Frontal cortex (tissue), 4 donors: ENCODE measurements around the gene TMEM212. TPM values are rescaled to one million over a fixed set of nuclear protein-coding genes. Genes with fewer than 3 reads are reported as not detected.
A peak's percentile ranks its signal among the peaks of the same experiment; 100 is the strongest.

Source experiments
- DNase-seq, 2 donors: peaks; one replicate each; pipeline ENCODE4 v3.0.0; 2012; ENCODE audit warnings: low spot score in 2 of 2
- FAIRE-seq: peaks from 2 replicates; lab custom pipeline; 2012; peaks lifted over from hg19 to GRCh38; lab: Jason Lieb, UNC
- total RNA-seq: library from RNA; depleted of rRNA; stranded (reverse); fragments of >200 nt; gene quantifications from one replicate; pipeline ENCODE4 v1.2.3, GENCODE V29; 2014
- donor health status: control.
- donor health status: control.
- donor health status: control.

Gene TMEM212
- not detected for total RNA-seq

DNA sequence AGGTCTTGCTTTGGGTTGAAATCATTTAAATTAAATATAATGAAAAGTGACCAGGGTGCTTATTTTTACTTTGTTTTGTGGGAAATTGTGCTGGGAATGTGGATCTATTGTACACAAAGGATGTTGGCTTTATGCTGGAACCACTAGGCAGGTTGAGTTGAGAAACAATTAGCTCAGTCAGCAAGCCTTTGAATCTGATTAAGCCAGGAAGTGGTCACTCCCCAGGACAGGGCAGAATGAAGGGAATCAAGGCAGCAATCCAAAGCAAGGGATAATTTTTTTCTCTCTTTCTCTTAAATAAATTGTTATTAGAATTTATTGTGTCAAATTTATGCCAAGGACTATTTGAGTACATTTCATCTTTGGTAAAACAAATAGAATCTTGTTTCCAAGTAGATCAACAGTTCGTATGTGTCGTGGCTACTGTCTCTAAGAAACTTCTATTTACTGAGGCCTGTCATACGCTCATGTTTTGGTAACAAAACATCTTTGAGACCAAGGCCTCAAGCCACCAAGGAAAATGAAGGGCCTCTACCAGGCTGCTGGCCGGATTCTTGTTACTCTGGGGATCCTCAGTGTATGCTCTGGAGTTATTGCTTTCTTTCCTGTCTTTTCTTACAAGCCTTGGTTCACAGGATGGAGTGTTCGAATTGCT, at the start of gene TMEM212:
TMEM212 (plus strand) TSS at position 486 of the 655 bp plus-strand sequence; CDS start at position 521, 35 bp downstream.
- no peak for DNase-seq
- FAIRE-seq, result no peak

DNA sequence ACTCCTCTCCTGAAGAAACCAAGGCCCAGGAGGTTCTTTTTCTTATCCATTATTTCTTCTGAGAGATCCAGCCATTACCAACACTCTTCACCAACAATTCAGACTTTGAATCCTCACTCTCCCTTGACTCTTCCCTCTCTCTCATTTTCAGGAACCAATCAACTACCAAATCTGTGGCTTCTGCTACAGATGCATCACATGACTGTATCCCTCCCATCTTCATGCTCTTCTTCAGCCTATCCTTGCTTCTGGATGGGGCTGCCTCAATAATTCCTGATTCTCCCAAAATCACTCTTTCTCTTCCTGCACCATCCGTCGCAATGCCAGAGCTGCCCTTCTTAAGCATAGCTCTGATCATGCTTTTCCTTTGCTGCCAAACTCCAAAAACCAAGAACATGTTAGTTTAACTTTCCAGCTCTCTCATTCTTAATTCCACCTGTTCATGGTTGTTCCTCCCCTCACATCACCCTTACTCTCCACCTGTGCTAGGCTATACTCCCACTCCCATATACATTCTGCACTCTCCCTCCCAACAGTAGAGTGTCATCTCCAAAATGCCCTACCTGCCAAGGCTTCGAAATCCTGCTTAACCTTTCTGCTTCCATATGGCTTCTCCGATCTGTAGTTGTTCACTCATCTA, 46.4 kb upstream of the TMEM212 start:
- no peak for FAIRE-seq
- DNase-seq, result no peak

DNA sequence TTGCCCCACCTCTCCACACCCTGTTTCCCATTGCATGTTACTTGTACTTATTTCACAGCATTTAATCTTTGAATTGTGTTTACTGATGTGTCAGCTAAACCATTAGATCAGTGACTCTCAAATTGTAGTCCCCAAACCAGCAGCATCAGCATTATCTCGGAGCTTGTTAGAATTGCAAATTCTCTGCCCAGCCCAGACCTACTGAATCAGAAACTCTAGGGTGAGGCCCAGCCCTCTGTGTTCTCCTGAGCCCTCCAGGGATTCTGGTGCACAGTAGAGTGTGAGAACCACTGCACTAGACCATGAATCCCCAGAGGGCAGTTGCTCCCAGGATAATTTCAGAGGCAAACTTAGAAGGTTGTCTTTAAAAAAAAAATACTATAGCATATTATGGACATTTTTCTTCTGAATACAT, 45.9 kb upstream of the TMEM212 start:
- DNase-seq (no peak), FAIRE-seq (no peak)

DNA sequence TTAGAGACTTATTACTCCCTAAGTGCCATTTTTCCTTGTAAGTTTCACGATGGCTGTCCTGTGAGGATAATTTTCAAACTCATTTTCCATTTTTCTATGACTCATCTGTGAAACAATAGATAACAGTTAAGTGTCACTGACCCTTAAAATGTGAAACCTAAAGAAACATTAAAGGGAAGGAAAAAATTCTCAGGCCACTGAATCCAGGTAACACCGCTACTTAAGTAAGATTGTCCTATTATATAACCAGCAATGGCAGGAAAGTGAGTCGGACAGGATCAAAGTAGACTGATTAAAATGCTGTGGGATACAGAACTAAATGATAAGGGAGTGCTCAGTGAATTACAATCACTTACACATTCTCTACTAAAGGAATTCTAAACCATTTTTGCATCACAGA, 45.3 kb upstream of the TMEM212 start:
- DNase-seq (no peak), FAIRE-seq (no peak)

DNA sequence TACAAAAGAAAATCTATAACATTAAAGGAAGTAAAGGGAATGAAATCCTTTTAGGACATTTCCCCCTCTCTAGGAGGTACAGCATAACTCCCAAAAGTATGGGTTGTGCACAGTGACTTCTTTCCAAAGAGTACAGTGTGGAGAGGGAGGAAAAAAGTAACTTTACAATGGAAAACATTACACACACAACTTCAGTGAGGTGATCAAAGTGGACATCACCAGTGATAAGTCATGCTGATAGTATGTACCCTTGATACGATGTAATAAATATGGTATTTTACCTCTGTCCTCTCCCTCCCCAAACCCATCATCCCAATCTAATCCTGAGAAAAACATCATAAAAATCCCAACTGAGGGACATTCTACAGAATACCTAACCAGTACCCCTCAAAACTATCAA, 43.6 kb upstream of the TMEM212 start:
- no peak for FAIRE-seq
- DNase-seq, result no peak

DNA sequence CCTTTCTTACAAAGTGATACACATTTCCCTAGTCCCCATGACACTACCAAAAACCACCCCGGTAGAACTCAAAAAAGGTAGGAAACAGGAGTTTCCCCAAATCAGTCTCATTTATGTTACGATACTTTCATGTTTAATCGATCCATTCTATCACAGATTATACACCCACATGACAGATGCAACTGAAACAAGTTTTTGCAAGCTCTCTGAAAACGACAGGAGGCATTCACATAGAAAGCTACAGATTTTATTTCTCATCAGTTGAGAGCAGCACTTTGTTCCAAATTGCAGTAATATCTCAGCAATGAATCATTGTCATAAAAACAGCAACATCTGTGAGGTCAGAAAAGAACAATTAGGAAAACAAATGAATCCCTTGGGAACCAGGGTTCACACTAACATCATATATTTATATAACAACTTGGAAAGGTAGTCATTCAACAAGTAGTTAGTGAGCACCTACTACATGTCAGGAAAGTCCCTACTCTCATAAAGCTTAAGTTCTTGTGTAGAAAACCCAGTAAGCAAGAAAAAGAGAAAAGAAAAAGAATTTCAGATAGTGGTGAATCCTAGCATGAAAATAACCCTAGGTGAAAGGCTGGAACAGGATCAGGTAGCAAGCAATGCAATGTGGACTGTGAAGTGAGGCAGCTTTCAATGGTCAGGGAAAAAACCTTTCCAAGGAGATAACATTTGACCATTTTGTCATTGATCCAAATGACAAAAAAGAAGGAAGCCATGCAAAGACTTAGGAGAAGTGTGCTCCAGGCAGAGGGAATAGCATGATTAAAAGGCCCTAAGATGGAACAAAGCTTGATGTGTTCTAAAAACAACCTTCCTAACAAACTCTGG, 41.2 kb upstream of the TMEM212 start:
- no peak for FAIRE-seq
- DNase-seq, result no peak

DNA sequence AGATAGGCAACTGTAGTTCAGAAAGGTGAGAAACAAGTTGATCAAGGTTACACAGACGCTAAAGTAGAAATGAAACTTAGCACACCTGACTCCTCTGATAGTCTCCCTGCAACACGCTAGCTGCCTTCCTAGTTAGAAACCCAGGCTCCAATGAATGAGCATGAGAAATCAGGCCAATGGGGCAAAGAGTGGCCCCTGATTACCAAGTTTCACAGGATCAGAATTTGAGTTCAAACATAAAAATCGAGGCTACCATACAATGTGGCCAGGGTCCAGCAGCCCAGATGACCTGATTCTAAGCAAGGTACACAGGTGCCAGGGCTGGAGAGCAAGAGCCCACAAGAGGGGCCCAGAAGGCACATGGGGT, 40.6 kb upstream of the TMEM212 start:
- FAIRE-seq (no peak), DNase-seq (no peak)

DNA sequence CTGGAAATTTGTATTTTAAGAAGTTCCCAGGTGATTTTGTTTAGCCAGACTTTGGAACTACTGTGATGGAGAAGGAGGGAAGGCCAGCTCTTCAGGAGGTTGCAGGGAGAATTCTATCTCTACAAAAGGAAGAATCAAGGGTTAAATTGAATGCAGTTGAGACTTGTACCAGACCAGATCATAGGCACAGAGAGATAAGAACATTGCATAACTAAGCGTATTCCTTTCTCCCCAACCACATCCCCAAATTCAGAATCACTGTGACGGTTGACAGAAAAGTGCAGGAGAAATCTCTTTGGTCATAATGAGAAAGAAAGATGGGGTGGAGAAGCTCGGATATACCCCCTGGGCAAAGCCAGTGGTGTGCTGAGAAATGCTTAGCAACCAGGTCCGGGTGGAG, 40.1 kb upstream of the TMEM212 start:
- FAIRE-seq, result no peak
- DNase-seq, result no peak

DNA sequence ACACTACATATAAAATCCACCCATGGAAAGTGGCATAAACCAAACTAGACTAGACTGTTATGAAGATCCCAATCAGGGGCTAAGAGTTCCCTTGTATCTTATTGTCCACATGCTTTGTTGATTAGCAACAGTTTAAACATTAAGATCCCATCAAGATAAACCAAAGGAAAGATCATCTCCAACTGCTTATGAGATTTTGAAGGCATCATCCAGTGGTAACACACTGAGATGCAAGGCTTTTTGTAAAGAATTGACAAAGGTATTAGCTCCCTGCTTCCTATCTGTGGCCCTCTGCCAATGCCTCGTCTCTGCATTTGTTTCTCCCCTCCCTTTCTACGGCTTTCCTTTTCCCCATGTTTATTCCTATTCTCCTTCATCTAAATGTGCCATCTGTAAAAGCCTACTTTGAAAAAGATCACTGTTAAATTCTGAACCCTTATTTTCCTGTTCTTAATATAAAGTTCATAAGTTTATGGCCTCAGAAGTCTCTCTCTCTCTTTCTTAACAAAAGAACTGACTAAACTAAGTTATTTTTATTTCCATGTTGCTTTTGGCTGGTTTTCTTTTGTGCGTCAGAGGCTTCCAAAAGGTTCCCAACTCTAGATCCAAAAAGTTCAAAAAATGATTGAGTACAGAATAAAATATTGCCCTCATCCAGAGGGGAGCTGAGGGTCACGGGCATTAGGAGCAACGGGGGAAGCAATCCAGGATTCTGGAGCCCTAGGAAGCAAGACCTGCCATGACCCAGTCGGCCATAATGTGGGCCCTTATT, 38.3 kb upstream of the TMEM212 start:
- DNase-seq (no peak), FAIRE-seq (no peak)

DNA sequence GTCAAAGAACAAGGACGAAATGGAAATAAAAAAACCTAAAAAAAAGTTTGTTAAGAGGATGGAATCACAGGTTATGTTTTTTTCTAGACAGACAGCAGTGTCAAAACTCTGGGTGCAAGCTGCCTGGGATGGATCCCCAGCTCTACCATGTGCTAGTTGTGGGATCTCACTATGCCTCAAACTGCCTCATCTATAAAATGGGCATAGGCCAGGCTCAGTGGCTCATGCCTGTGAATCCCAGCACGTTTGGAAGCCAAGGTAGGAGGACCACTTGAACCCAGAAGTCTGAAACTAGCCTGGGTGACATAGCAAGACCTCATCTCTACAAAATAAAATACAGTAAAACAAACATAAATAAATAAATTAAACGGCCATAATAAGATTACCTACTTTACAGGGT, 37.5 kb upstream of the TMEM212 start:
- DNase-seq (no peak), FAIRE-seq (no peak)

DNA sequence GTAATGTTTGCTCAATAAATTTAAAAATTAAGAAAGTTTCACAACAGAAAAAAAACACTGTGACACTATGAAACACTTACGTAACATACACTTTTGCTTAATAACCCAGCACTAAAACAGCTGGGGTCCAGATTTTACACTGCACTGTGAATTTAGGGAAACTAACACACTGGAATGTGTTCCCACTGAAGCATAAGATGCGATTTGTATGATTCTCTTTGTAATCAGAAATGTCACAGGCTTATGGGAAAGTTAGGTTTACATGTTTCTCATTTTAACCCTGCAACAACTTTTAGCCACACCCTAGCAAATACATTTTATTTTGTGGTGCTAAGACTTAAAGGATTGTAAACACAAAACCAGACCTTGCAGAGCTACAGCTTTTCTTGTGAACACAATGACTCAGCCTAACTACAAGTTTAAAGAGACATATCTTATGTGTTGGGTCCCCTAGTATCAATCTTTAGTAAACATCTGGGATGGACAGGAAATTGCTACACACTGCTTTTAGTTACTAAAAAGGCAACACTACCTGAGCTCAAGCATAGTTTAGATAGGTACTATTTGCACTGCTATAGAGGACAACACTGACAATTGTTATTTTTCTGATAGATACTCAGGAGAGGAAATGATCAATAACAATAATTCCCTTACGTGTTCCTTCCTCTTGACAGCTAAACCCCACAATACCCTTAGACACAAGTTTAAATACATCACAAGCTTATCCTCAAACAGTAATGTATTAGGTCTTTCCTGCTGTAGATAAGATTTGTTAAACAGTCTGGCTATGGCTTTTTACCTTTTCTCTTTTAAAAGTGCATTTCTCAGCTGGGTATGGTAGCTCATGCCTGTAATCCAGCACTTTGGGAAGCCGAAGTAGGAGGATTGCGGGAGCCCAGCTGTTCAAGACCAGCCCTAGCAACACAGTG, 36.7 kb upstream of the TMEM212 start:
- no peak for FAIRE-seq
- no peak for DNase-seq

DNA sequence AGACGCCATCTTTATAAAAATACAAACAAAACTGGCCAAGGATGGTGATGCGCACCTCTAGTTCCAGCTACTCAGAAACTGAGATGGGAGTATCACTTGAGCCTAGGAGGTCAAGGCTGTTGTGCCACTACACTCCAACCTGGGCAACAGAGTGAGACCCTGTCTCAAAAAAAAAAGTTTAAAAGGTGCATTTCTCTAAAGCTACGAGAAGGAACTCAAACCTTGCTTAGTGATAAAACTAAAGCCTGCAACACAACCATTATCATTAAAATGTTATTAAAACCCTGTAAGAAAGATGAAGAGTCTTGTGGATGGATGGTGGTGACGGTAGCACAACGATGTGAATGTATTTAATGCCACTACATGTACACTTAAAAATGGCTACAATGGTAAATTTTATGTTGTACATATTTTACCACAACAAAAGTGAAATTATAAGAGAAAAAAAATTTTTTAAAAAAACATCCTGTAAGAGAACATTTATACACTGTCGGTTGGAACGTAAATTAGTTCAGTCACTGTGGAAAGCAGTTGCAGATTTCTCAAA, 35.9 kb upstream of the TMEM212 start:
- no peak for DNase-seq
- FAIRE-seq, result no peak

DNA sequence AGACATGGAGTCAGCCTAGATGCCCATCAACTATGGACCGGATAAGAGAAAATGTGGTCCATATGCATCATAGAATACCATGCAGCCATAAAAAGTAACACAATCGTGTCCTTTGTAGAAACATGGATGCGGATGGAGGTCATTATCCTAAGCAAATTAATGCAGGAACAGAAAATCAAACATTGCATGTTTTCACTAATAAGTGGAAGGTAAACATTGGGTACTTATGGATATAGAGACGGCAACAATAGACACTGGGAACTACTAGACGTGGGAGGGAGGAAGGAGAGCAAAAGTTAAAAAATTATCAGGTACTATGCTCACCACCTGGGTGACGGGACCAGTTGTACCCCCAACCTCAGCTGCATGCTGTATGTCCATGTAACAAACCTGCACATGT, 35.3 kb upstream of the TMEM212 start:
- DNase-seq (no peak), FAIRE-seq (no peak)

DNA sequence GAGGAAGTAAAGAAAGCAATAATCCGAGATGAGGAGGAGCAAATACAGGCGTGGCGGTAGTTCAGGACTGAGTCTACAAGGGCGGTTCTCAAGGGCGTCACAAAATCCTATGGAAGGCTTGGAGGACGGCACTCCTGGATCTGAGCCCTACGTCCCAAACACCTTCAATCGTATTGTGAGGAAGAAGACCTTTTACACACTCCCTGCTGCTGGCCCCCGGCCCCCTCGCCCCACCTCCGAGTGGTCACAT, 33.6 kb upstream of the TMEM212 start:
- DNase-seq (no peak), FAIRE-seq (no peak)

DNA sequence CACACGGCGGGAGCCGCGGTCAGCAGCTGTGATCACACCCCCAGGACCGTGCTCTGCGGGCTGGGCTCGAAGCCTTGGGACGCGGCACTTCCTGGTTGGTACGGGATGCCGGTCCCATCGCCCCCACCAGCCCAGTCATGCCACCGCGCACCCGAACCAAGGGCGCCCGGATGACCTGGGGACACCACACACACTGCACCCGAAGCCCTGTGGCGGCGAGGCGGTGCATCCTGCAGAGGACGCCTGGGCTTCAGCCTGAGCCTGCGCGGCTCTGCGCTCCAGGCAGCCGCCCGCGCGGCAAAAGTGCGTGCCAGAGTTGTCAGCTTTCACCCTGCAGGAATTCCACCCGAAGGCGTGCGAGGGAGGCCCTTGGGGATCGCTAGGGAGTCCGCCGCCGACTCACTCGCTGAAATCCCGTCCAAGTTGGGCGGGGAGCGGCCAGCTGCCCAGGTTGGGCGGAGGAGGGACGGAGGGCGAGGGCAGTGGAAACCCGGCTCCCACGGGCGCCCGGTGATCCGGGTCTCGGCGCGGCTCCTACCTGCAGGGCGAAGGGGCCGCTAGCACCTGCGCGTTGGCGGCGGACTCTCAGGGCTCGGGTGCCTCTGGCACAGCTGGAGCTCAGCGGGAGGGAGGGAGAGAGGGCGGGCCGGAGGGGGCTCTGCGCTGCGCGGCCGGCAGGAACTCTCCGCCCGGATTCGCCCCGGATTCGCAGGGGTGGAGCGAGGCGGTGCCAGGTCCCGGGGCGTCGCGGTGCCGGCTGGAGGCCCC, 33.1 kb upstream of the TMEM212 start, which contains the start of gene PLD1:
PLD1 (minus strand) TSS at position 623 of the 768 bp plus-strand sequence. CDS start 72,432 bp downstream, outside the sequence.
- DNase-seq (peak; percentile 72 to 77), FAIRE-seq (no peak)

DNA sequence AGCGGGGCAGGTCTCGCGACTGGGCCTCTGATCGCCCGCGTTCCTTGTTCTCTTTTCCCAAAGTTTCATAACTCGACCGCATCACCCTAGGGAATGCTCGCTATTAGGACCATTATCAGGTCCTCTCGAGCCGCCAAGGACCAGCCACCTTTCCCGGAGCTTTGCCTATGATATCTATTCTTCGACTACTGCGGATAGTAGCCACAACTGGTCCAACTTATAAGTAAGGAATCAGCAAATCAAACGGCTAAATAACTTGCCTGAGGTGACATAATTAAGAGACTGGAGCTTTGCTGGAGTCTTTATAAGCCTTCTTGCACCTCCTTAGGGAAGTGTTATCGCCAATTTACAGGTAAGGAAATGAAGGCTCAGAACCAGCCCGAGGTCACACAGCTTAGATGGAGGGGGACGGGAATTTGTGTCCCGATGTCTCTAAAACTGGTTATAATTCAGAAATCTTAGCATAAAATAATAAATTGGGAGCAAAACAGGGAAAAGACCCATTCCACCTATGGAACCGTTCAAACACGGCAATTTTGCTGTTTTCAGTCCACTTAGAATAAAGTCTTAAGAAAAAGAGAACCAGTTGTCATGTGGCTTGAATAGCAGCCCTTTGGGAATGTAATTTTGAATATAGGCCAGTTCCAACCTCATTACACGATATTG, 32.4 kb upstream of the TMEM212 start:
- FAIRE-seq (no peak), DNase-seq (no peak)

DNA sequence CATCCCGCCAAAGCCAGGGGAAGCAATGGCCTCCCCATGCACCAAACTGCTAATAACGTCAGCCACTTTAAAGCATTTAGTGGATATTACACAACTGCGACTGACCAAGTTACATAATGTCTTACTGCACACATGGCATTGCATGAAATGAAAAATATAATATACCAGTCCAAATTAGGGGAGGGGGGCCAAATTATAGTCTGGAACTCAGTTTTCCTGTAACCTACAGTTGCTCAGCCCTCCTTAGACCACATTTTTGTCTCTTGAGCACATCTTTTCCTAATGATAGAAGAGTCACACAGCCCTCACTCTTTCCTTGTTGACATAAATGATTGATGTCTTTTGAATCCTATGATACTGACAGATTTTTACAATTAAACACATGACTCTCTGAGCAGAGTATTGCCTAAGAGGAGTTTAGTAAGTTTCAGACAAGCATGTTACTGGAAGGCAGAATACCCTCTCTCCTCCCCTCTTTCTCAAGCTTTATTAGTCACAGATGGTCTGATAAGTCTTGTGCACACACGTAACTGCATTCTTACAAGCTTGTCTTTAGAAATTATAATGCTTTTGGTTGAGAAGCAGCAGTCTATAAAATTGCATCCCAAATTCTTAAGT, 31.7 kb upstream of the TMEM212 start:
- FAIRE-seq (no peak), DNase-seq (no peak)
